GM19324 (cell line): ENCODE measurements around the gene ATXN1.
"Not testable (repeated sequence)": the region's sequence is repeated elsewhere in the genome, so short reads cannot be mapped to it uniquely, and the experiment has no call there.

Source experiments
- ATAC-seq: cut with Tn5 transposase; IDR thresholded peaks from one replicate; pipeline ENCODE4 v1.9.1; 2021; ENCODE audit warnings: mild to moderate bottlenecking, moderate library complexity; ENCODE audit not compliant: unreplicated experiment, low FRiP score

ATXN1 gene

DNA sequence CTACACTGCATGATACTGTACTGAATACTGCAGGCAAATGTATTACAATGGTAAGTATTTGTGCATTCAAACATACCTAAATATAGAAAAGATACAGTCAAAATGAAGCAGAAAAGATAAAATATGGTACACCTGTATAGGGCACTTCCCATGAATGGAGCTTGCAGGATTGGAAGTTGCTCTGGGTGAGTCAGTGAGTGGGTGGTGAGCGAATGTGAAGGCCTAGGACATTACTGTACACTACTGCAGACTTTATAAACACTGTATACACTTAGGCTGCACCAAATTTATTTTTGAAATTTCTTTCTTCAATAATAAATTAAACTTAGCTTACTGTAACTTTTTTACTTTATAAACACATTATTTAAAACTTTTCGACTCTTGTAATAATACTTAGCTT lies 213.1 kb downstream of the ATXN1 start:
- ATAC-seq, result no peak

DNA sequence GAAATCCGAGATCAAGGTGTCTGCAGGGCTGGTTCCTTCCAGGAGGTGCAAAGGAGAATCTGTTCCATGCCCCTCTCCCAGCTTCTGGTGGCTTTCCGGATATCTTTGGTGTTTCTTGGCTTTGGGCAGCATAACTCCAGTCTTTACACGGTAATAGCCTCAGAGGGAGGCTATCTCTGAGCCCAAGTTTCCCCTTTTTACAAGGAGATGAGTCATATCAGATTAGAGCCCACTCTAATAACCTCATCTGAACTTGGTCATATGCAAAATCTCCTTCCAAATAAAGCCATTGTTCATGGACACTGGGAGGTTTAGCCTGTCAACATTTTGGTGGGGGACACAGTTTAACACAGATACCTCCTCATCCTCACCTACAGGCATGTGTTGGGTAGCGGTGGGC lies 213.7 kb downstream of the ATXN1 start:
- ATAC-seq, result no peak

DNA sequence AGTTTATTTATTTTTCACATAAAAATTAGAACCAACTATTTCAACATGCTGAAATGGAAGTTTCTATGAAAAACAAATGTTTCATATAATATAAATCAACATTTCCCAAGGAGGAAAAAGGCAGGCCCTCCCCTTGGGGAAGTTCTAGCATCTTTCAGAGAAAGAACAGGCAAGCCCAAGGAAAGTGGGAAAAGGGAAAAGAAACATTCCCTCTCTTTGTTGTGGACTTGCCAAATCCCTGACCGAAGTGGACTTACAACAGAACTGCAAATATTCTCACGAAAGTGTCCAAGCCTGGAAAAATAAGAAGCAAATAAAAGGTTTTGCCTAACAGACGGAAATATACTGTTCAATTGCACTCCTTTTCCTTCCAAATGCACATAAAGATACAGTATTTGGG lies 214.4 kb downstream of the ATXN1 start:
- no peak for ATAC-seq

DNA sequence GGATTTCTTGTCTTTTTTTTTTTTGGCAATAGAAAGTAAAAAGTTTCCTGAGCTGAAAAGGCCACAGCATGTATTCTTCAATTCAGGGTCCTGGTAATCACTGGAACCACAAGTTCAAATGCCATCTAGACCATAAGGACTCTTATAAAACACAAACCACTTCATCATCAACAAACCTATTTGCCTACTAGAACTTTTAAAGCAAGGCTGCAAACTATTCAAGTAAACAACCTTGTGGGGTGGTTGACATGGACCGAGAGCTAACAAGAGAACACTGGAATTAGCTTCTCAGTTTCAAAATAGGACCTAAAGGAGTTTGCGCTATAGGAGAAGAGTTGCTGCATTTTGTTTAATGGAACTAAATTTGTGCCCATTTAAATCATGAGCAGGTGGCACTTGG lies 215.9 kb downstream of the ATXN1 start:
- ATAC-seq, result no peak

DNA sequence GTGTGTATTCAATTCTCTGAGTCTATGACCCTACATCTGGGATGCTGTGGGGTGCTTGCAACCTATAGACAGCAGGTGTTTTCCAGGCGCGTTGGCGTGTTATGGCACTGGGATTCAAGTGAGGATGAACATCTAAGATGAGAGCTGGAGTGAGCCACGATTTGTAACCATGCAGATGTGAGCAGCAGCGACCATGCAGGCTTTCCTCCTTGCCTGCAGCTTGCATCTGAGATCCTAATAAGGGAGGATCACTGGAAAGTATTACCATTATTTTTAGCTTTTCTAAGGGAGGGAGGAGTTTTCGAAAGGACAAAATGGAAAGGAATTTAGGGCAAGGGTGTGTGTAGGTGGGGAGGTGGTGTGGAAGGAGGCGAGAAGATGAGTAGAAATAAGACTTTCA lies 216.7 kb downstream of the ATXN1 start:
- ATAC-seq, result no peak

DNA sequence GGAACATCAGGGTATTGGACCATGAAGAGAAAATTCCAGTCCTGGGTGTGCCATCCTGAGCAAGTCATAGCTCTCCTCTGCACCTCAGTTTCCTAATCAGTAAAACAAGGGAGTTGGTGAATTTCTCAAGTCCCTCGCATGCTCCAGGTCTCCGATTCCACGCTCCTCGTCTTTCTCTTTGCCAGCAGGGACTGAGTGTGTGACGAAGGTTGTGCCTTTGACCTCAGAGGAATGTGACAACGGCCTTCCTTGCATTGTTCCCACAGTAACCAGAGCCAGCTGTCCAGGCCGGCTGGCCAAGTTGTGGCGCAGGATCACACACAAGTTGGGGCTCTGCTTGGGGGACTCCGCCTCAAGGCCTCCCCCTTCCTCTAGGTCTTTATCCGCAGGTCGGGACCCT lies 217.3 kb downstream of the ATXN1 start:
- ATAC-seq, result no peak

DNA sequence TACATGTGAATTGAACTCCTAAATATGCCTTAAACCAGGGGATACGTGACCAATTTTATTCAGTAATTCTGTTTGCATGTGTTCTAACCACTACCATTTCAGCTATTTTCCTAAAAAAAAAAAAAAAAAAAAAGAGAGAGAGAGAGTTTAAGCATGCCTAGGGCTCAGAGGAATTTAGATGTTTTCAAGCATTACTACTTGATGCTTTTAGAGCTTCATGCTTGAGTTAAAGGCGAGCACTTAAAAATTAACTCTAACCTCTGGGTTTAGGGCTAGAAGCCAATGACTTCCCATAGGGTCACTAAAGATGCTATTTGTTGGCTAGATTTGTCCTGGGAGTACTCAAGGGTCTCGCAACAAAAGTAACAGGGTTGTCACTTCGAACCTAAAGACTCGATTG lies 217.7 kb downstream of the ATXN1 start:
- no peak for ATAC-seq

DNA sequence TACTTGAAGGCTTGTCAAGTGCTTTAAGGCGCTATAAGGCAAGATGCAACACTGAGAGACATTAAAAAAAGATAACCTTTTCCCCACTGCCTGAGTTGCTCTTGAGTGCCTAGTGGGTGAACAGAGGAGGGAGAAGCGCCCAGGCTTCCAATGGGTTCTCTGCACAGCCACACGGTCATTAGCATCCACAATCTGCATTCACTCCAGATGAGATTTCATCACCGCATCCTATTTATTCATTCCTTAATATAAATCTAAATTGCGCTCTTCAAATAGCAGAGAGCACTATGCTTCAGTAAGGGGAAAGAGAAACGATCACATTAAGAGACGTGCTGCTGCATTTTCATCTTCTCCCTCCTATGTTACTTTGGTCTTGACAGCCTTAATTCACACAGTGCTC lies 219.2 kb downstream of the ATXN1 start:
- no peak for ATAC-seq

DNA sequence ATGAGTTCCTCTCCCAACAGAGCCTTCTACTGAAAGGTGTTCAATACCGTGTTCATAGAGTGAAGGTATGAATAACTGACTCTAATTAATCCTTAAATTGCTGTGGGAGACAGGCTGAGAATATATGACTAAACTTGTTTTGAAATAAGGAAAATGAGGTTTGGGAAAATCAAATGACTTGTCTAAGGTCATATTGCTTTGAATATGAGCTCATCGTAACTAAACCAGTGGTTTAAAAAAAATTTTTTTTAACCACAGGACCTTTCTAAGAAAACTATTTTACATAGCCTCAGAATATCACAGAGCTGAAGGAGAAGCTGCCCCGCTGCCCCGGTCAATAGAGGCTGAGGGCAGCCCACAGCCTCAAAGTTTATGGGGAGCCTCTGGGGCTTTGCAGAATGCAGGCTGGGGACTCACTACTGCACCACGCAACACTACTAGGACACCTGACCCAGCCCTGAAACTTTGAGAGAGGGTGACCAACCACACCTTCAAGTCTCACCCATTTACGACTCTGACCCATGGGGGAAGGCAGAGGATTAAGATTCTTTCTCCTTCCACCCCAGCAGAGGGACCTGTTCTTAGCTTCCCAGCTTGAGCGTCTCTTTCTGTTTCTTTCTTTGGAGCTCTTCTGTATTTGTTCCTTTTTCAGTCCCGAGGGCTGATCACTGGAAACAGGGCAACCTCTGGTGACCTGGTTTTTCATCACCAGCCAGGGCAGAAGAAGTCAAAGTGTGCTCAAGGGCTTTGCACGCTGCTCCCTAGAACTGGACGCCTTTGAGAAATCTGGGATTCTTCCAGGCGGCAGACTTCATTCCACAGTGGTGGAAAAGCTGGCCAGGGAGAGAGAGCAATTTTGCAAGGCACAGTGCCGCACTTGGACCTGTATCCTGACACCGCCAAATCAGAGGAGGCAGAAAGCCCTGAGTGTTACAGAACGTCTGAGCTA lies 220.2 kb downstream of the ATXN1 start:
- no peak for ATAC-seq

DNA sequence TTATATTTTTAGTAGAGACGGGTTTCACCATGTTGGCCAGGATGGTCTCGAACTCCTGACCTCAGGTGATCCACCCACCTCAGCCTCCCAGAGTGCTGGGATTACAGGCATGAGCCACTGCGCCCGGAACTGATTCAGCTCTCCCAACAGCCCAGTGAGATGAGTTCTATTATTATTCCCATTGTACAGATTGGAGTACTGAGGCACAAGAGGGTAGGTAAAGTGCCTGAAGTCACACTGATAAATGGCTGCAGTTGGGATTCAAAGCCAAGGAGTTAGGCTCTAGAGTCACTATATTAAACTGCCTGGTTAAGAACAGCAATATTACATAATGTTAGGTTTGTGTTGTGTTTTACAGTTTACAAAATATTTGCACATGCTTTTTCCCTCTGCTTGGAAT lies 220.9 kb downstream of the ATXN1 start:
- ATAC-seq, result not testable (repeated sequence)

DNA sequence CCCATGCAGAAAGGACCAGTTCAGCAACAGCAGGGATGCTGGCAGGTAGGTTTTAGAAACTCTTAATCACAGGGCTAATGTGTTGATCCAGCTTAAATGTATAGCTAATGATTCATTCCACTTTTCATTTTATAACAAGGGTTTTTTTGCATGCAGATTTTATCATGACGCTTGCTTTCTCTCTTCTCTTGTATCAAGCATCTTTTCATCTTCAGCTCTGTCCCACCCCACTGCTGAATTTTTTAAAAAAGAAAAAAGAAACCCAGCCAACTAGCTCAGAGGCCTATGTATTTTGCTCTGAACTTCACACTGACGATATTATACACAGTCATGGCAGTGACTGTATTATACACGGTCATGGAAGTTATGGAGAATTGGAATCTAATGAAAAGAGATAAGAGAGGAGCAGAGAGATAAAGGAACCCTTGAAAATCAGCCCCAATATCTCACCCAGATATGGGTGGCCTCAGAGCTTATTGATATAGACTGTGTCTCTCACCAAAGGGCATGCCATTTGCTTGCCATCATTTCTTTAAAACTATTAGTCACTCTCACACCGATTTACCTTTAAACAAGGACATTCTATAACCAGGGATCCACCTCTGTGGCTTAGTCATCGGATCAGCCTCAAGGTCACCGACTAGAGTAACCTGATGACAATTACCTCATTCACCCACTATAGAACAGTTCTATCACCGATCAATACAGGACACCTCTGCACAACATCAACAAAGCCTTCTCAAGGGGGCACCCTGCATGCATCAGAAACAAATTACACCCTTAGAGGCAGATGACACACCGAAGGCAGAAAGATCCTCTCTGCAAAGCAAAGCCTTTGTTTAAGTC lies 222.0 kb downstream of the ATXN1 start:
- ATAC-seq, result no peak

DNA sequence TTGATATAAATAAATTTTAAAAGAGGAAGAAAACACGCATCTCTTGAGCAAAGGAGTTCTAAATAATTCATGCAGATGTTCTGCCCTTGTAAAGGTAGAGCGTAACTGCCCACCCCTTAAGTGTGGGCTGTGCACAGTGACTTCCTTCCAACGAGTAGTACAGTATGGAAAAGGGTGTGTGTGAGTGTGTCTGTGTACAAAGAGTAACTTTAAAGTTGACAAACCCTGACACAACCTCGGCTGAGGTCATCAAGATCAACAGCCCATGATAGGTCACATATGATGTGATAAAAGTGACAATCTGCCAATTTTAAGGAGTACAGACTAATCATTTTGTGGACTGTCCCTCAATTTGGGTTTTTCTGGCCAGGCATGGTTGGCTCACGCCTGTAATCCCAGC lies 225.7 kb downstream of the ATXN1 start:
- ATAC-seq, result no peak

DNA sequence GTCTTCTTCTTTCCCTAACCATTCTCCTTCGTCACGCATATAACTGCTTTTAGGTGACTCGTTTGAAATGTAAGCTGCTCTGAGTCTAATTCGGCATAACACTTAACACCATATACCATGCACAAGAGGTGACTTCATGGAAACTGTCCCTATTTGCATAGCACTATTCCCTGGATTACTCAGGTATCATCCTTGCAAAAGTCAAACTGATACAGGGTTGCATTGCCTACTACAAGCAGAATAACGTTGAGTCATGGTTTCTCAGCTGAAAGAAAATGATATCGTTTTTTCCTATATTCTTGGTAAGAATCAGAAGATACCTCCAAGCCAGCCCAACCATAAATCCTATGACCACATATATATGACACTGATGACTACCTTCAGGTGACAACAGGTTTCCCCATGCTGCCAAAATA lies 227.5 kb downstream of the ATXN1 start:
- no peak for ATAC-seq

DNA sequence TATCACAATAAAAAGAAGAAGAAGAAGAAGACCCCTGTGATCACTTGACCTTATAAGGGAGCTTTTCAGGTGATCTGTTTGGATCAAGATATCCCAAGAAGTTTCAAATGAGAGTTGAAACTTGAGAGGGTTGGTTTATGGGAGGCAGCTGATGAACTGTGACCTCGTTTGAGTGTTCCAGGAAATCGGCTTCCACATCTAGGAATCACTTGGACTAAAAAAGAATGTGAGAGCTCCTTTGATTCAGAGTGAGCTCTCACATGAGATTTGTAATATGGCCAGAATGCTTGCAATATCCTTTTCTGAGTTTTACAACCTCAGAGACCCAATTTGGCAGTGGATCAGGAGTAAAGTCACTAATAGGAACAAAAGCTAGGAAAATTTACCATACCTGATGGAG lies 228.1 kb downstream of the ATXN1 start:
- ATAC-seq, result no peak

DNA sequence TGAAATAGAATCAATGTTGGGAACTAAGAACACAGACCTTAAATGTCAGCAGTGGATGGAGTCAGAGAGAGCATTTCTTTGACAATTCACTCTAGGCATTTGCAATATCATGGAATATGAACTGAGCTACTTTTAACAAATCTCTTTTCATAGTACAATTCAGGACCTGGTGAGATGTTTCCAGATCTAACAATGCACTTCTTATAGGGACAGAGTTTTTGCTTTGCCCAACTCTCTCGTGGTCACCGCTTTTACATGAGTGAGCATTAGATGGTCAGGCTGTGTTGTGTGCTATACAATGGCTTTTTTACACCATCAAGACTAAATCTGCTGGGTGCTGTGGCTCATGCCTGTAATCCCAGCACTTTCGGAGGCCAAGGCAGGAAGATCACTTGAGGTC lies 233.6 kb downstream of the ATXN1 start:
- no peak for ATAC-seq

DNA sequence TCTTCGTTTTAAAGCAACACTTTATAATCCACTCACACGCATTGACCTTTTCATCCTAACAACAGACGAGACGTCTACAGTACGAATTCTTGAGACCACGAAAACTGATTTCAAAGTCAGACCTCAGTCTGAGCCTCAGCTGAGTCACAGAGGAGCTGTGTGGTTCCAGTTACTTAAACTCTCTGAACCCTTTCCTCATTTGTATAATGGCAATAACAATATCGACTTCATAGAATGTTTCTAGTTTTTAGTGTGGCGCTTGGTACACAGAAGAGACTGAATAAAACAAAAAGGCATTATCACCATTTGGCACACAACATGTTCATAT lies 236.9 kb downstream of the ATXN1 start:
- no peak for ATAC-seq

DNA sequence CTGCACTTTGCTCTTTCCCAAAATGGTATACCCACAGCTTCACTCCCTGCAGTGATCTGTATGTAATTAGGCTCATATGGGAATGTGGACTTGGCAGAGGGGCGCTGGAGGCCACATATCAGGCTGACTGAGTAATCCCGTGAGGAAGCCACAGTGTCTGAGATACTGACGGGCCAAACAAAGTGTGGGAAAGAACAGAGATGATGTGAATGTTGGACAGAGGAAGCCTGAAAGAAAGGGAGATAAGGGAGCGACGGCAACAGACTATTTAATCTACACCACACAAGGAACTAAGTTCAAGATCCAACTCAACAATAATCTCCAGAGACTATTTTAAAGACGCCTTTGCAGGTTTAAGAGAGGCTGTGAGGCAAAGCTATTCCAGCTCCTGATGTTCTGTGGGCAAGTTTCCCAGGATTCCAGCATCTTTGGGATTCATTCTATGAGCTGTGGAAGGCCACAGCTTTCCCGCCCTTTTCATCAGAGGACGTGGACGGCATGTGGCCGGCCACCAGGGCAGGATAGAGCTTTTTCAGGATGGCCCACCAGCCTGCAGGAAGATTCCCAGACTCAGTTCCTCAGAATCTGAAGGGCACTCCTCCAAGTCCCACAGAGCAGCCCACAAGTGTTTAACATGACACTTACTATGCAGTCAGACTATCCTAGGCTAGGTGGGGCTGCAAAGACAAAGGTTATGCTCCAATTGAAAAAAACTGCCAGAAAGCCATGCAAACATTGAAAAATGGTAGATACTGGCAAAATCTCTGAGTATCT lies 237.5 kb downstream of the ATXN1 start:
- ATAC-seq, result no peak

DNA sequence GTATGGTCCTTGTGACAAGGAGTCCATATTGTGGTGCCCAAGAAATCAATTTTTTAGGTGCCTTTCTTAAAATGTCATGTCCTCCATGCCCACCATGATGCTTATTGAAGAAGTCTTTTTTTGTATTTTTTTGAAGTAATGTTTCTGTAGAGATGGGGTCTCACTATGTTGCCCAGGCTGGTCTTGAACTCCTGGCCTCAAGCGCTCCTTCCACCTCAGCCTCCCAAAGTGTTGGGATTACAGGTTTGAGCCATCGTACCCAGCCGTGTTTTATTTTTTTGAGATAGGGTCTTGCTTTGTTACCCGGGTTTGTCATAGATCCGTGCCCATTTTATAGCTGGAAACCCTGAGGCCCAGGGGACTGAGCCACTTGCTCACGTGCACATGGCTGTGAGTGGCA lies 238.3 kb downstream of the ATXN1 start:
- ATAC-seq, result no peak

DNA sequence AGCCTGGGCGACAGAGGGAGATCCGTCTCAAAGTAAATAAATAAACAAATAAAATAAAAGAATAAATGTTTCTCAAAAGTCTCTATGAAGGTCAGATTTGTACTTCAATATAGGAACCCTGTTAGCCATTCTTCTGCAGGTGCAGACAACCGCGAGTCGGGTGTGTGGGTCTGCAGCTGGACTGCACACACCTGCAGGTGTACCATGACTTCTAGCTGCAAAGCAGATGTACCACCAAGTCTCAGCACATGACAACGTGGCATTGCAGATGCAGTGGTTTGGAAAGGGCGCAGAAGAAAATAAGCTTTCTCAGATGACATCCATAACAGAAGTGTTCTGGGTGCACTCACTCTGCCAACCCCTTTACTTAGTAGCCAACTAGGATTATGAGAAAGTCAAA lies 239.7 kb downstream of the ATXN1 start:
- no peak for ATAC-seq

DNA sequence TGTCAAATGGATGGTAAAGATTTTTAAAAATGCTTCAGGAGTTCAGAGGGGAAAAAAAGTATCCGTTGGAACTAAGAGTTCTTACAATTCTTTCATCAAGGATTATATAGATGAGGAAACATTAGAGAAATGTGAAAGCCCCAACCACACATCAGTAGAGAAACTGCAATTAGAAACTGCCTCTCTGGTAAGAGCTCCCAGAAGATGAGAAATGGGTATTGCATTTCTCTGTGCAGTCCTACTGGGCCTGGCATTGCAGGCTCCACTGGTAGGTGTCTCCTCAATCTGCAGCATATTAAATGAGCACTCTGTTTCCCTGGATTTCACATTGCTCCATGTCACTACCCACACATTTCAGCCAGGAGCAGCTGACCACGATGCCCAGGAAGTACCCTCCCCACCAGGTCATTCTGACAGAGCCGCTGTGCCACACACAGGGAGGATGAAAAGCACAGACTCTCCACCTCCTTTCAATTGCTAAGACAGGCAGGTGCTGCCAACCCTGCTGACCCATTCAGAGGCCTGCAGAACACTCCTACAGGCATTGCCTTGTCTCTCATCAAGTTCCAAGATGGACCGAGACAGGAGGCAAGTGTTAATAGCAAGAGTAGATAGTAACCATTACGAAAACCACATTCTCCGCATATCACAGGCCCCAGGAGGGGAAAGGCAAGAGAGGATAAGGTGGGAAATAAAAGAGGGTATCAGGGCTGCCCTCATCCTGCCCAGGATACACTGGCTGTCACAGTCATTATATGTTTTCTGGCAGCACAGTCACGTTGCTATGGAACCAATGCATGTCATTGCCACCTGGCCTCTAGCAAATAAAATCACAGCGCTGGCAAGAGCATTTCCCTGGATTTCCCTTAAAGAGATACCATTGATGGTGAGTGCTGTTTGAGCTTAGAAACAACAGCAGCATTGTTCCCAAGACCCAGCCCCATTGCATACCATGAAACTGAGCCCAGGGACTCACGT lies 241.7 kb downstream of the ATXN1 start:
- ATAC-seq, result no peak
